ENCODE data around the gene SUMF2.
"Not testable (repeated sequence)": the region's sequence is repeated elsewhere in the genome, so short reads cannot be mapped to it uniquely, and the experiment has no call there.

The SUMF2 gene

DNA sequence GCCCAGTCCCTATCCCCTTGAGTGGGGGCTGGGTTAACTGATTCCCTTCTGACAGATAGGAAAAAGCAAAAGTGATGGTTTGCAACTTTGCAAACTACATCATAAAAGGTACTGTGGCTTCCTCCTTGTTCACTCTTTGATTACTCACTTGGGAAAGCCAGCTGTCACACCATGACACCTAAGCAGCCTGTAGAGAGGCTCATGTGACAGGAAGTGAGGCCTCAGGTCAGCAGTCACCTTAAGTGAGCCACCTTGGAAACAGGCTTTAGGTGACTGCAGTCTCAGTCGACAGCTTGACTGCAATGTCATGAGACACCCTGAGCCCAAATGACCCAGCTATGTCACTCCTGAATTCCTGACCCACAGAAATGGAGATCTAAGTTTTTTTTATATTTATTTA is 46.5 kb downstream of the SUMF2 start:
- no peak for DNase-seq

DNA sequence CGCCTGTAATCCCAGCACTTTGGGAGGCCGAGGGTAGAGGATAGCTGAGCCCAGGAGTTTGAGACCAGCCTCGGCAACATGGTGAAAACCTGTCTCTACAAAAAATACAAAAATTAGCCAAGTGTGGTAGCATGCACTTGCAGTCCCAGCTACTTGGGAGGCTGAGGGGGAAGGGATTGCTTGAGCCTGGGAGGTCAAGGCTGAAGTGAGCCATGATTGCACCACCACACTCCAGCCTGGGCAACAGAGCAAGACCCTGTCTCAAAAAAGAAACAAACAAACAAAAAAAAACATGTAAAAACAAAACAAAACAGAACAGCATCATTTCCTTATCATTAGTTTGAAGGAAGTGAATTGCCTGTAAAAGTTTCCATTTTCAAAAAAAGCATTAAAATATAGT is 48.2 kb downstream of the SUMF2 start:
- DNase-seq = not testable (repeated sequence)

DNA sequence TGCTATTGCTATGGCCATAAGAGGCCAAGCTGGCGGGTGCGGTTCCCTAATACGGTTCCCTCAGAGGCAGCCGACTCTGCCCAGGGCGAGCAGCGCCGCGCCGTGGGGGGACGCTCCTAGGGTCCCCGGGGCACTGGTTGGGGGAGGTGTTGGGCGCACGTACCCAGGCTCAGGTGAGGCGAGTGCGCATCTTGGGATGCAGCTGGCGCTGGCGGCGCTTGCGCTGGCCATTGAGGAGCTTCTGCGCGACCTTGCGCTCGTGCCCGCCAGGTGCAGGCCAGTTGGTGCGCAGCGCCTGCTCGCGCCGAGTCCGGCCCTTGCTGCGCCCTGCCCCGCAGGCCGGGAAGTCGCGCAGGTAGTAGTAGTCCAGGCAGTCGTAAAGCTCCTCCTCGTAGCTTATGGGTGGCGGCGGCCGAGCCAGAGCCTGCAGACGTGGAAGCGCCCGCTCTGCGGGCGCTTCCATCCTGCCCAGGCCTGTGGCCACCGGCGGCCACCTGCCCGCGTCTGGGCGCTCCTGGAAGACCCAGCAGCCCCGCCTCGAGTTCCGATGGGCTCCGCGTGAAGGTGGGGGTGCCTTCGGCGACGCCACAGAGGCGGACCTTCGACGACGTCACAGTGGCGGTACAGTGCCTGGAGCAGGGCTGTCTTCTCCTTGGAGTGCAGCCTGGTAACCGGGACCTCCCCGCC is 51.9 kb downstream of the SUMF2 start, which contains the start of gene NUPR2:
TSS of gene NUPR2 (minus strand) at position 566 of the 687 bp plus-strand sequence. CDS start at position 463, 103 bp downstream.
- no peak for DNase-seq

DNA sequence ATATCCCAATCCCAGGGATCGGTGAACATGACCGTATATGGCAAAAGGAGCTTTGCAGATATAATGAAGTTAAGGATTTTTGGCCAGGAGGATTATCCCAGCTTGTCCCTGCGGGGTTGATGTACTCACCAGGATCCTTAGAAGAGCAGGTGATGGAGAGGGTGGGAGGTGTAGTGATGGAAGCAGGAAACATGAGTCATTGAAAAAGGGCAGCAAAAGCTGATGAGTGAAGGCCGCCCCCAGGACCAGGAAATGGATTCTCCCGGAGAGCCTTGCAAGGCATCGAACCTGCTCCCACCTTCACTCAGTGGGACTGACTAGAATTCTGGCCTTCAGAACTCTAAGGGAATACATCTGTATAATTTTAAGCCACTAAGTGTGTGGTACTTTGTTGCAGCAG is 57.4 kb downstream of the SUMF2 start:
- DNase-seq = no peak

DNA sequence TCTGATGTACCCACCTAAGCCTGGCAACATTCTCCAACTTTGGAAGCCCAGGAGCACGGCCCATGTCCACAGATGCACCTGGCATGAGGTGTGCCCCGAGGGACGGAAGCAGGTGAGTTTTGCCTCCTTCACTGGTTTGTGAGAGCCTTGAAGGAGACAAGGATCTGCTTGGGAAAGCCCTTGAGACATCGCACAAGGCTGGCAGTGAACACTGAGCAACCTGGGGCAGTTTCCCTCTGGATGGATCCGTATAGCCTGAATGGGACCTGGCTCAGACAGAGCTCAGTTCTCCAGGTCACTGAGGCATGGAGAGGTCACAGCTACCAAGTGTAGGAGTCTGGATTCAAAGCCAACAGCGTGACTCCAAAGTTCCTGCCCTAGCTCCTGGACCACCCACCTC is 60.9 kb downstream of the SUMF2 start:
- DNase-seq = no peak

DNA sequence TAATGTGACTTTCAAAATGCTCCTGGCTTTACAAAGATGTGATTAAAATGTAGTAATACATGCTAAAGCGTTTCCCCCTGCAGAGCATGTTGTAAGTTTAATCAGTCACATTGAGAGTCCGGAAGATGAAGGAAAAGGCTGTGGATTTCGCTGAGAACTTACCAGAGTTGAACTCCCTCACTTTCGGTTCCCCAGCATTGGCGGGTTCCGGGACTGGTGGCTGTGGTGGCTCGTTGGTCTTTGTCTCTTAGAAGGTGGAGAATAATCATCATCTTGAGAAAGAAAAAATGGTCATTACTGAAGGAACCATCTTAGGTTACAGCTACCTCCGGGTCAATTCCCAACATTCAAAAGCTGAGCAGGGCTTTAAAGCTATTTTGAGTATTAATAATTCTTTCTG is 61.7 kb downstream of the SUMF2 start:
- no peak for DNase-seq

DNA sequence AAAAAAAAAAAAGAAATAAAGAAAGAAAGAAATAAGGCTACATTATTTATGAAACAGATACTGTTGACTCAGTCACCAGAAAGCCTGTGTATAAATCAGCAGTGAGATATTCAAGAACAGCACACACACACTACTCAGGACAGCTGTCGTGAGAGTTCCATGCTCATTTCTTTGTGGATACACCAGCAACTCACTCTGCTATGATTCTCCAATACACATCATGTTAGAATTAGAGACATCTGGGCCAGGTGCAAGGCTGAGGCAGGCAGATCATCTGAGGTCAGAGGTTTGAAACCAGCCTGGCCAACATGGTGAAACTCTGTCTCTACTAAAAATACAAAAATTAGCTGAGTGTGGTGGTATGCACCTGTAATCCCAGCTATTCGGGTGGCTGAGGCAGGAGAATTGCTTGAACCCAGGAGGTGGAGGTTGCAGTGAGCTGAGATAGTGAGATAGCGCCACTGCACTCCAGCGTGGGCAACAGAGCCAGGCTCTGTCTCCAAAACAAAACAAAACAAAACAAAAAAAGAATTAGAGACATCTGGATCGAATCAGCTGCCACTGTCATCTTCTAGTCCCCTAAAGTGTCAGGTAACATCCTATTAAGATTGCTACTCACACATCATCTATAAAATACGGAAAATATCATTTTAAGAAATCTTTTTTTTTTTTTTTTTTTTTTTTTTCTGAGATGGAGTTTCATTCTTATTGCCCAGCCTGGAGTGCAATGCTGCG is 63.3 kb downstream of the SUMF2 start:
- no peak for DNase-seq

Measured in NCI-H2081 treated with DMSO at 0.1 percent for 48 hours (cell line).